Stimulated activated CD4-positive, alpha-beta T cell treated with anti-CD3 and anti-CD28 coated beads, Interleukin-1b, Interleukin-23, amount 100 ng/mL, for 24 hours (primary cell): ENCODE measurements around the gene PRSS8.
A peak's percentile ranks its signal among the peaks of the same experiment; 100 is the strongest.
"Not testable (repeated sequence)": the region's sequence is repeated elsewhere in the genome, so short reads cannot be mapped to it uniquely, and the experiment has no call there.

Experiments
- DNase-seq, 4 experiments: peaks; one replicate each; pipeline ENCODE4 v3.0.0-alpha.2; 2020; ENCODE audit warnings: low read depth in 4 of 4, low spot score in 1 of 4

Gene PRSS8

DNA sequence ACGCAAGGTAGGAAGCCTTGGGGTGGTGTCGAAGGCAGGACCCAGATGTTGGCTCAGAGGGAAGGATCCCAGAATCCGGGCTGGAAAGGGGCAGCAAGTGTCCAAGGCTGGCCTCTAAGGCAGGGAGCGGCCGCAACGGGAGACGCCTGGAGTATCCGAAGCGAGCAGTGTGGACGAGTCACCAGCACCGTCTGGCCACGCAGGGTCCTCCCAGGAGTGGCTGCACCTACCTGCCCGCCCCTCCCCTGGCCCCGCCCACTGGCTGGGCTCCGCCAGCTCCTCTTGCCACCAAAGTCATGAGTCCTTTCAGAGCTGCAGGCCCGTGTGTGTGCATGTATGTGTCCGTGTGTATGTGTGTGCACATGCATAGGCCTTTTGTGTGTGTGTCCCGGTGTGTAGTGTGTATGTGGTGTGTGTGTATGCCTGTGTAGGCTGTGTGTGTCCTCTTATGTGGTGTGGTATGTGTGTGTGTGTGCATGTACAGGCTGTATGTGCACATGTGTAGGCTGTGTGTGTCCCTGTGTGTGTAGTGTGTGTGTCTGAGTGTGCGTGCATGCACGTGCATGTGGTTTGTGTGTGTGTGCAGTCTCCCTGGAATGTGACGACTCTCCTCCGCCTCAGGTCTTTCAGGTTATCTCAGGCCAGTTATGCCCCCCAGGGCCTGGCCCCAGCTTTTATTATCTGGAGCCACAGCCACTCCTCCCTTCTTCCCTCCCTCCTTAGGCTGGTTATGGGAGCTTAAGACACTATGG, at the start of gene PRSS8:
Gene PRSS8 (minus strand): TSS at position 193 of the 752 bp plus-strand sequence. CDS start 229 bp downstream, outside the sequence.
- no peak for DNase-seq

DNA sequence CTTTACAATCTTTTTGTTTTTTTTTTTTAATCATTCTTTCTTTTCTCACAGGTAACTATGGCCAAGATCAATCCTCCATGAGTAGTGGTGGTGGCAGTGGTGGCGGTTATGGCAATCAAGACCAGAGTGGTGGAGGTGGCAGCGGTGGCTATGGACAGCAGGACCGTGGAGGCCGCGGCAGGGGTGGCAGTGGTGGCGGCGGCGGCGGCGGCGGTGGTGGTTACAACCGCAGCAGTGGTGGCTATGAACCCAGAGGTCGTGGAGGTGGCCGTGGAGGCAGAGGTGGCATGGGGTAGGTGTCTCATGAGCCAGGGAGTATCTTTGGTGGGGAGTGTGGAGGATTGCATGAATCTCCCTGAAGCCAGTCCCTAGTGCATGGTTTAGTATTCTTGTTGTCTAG, 49.4 kb upstream of the PRSS8 start:
- DNase-seq = no peak

- DNase-seq = no peak
Observed at GRCh38 chr16:31183432-31184428, 48.2 kb upstream of the PRSS8 start.

DNA sequence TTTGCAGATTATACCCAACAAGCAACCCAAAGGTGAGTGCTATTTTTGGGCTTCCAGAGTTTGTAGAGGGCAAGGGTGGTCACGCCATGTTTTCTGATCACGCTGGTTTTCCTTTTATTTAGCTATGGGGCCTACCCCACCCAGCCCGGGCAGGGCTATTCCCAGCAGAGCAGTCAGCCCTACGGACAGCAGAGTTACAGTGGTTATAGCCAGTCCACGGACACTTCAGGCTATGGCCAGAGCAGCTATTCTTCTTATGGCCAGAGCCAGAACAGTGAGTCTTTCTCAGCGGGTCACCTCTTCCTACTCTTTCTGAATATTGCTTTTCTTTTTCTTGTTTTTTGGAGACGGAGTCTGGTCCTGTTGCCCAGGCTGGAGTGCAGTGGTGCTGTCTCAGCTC, 46.9 kb upstream of the PRSS8 start:
- DNase-seq = no peak

GRCh38 chr16:31181102-31181830, 45.7 kb upstream of the PRSS8 start:
- no peak for DNase-seq

- peak; percentile 80 to 88 (median 84) for DNase-seq
Observed at GRCh38 chr16:31179747-31180459, 44.4 kb upstream of the PRSS8 start, which contains the start of gene FUS. TSS of gene FUS (plus strand) at chr16:31180139. CDS start at chr16:31180215, 76 bp downstream.

DNA sequence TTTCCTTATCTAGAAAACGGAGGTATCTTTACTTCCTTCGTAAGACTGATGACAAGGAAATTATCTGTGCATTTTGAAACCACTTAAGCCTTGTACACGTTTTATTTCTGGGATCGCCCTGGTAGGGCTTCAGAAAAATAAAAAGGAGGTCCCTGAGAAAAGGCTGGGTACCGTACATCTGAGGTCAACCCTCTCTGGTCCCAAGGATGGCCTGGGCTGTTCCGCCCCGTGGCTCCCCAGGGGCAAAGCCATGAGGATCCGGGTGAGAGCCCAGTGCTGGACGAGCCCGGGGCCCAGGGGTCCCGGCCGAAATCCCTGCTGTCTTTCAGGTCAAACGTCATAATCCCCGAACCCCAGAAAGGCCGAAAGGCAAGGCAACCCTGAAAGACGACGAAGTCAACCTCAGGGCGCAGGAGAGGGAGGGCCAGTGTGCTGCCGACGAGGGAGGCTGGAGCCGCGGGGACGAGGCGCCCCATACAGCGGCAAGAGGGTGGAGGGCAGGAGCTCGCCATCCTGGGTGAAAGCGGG, 43.8 kb upstream of the PRSS8 start:
- DNase-seq = no peak

GRCh38 chr16:31177136-31177535, 41.6 kb upstream of the PRSS8 start:
- DNase-seq = peak in 1 of 4 experiments; percentile 36

GRCh38 chr16:31170048-31170447, 34.5 kb upstream of the PRSS8 start:
- not testable (repeated sequence) for DNase-seq

- no peak for DNase-seq
Observed at GRCh38 chr16:31168848-31169247, 33.3 kb upstream of the PRSS8 start.

DNA sequence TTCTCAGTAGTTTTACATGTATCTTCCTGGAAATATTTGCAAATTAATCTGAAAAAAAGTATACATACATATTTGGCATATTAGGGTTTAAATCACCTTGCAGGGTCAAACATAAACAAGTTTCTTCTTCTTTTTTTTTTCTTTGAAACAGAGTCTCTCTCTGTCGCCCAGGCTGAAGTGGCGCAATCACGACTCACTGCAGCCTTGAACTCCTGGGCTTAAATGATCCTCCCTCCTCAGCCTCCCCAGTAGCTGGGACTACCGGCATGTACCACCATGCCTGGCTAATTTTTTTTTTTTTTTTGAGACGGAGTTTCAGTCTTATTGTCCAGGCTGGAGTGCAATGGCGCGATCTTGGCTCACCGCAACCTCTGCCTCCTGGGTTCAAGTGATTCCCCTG, 31.8 kb upstream of the PRSS8 start:
- no peak for DNase-seq

DNA sequence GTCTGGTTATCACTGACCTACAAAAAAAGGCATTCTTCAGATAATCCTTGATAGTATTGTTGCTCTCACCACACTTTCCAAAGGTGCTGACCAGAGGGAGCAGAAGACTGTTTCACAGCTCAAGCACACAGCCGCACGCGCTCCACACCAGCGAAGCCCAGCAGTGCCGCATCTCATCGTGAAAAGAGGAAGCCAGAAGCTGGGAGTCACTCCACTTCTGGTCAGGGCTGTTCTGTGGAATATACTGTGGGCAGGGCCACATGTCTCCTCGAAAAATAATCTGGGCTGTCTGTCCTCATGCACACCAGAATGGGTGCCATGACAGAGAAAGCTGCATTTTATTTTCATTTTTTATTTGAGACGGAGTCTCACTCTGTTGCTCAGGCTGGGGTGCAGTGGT, 21.6 kb upstream of the PRSS8 start:
- no peak for DNase-seq

- not testable (repeated sequence) for DNase-seq
Observed at GRCh38 chr16:31150976-31151375, 15.4 kb upstream of the PRSS8 start.

DNA sequence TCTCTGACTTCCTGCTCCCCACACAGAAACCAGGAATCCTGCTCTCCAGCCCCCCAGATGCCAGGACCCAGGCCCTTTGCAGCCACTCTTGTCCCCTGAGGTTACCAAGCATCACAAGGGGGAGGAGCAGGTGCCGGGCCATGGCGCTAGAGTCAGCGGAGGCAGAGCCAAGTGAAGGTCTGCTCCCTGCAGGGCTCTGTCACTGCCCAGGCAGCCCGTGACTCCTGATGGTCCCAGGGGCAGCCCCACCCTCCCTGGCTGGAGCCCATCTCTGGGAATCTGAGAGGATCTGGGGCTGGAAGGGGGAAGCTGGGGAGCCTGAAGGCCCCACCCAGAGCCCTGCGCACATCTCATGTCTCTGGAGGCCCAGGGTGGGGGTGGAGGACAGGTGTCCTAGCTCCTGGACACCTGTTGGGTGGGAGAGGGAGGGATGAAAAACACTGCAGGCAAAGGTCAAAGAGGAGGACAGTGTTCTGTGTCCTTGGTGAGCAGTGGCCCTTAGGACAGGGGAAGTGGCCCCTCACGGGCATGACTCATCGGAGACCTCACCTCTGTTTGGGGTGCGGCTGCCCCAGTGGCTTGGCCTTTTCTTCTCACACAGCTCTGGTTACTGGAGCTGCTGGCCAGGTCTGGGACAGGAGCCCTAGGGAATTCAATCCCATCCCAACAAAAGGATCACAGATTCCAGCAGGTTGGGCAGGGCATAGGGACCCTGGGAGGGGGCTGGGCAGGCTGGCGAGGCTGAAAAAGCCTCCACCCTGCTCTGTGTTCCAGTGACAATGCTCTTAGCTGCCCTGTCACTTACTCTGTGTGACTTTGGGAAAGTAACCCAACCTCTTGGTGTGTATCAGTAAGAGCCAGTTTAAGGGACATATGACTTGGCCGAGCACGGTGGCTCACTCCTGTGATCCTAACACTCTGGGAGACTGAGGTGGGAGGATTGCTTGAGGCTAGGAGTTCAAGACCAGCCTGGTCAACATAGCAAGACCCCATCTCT, 14.7 kb upstream of the PRSS8 start, which contains the start of gene PRSS36:
Gene PRSS36 (minus strand): TSS at position 173 of the 997 bp plus-strand sequence. CDS start 31 bp downstream, at position 142.
- no peak for DNase-seq

DNA sequence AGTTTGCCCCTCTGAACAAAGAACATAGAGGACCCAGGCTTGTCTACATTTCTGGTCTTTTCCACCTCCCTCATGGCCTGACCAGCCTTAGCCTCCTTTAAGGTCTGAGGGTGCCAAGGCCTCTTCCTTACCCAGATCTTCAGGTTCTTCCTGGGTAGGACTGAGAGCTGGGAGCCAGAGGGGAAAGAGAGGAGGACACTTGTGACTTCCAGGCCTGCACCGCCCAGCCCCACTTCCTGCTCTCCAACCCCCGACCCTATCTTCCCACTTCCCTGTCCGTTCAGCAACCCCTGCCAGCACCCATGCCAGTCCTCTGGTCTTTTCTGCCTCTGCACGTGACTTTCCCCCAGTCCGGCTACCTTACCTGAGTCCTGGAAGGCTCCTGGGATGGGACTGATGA, 13.8 kb upstream of the PRSS8 start:
- no peak for DNase-seq

GRCh38 chr16:31148896-31149295, 13.4 kb upstream of the PRSS8 start:
- DNase-seq = no peak

DNA sequence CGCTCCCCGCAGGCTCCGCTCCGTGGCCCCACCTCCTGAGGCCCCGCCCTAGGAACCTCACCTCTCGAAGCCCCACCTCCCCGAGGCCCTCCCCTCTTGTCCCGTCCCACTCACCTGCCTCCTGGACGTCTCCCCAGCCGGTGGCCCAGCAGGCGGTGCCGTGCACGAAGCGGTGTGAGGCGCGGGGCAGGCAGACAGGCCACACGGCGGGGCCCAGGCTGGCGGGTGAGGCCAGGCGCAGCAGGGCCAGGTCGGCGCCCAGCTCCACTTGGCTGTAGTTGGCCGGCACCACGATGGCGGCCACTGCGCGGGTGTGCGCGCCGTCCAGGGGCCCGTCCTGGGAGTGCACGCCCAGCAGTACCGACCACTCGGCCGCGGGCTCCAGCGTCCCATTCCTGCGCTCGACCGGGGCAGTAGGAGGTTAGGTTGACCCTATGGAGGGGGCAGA, 12.8 kb upstream of the PRSS8 start:
- DNase-seq = no peak

- no peak for DNase-seq
Observed at GRCh38 chr16:31147574-31147973, 12.0 kb upstream of the PRSS8 start.
